HG03575 (cell line): ENCODE results near the gene SIAE.

Experiments used
- ATAC-seq: cut with Tn5 transposase; IDR thresholded peaks from one replicate; pipeline ENCODE4 v1.9.1; 2021; ENCODE audit not compliant: unreplicated experiment, insufficient number of reproducible peaks, low FRiP score; ENCODE audit errors: extremely low read depth

Gene SIAE

DNA sequence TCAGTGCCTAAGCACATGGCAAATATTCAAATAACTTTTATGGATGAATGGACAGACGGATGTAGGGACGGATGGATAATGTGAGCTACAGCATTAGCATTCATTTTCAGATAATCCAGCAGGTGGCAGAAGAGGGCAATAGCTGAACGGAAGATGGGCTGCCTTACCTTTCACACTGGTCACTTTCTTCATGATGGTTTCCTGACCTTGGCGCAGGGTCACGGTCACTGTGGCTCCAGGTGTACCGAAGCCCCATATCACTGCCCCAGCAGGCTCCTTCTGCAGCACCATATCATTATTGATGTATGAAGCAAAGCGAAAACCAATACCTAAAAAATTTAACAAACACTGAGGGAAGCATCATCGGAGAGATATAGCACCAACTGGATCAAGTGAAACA, 4.3 kb downstream of the SIAE start:
- no peak for ATAC-seq

DNA sequence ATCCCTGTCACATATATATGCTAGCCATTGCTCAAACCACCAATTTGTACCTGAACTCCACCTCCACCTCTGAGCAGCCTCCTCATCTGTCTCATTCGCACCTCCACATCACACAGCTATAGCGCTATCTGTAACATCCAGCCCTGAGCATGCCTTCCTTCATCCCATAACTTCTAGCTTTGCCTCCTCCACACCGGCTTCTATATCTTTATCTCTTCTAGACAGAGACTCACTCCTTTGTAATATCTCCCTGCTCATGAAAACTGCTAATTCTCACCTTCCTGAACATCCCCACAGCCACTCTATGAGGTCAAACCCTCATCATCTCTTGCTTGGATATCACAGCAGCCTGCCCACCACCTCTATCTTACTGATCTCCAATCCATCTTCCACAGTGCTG, 5.9 kb downstream of the SIAE start:
- no peak for ATAC-seq

GRCh38 chr11:124663861-124664260, 9.7 kb downstream of the SIAE start:
- ATAC-seq = no peak

DNA sequence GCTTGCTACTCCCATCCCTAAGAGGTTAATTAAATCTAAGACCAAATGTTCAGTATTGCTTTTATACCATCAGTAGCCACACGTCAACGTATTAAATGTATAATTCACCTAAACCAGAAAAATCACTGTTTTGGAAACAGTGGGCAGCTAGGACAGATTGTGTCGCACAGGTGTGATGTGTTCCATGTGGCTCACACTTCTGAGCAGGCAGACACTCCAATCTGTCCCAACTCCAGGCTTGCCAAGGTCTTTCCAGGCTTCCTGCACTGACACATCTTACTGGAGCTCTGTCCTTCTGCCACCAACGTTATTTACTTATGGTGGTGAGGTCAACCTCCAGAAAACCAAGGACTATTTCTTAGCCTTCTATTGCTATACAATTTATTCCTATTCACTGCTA, 11.4 kb downstream of the SIAE start:
- ATAC-seq = no peak

GRCh38 chr11:124661553-124661952, 12.0 kb downstream of the SIAE start:
- ATAC-seq = no peak

DNA sequence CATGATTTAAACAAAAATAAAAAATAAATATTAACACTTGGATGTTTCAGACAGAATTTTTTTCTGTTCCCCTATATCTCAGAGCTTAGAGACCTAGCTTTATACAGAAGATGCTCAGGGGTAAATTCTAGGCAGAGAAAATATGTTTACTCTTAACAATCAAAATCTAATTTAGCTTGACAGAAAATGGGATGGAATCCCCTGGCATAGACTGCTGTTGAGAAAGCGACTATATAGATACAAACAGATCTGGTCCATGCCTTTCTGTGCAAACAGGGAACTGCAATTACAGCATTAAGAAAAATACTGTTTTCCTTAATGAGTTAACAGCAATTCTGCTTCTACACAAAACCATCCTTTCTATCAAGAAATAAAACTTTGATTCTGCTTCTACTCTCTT, 14.6 kb downstream of the SIAE start:
- ATAC-seq = no peak

GRCh38 chr11:124658501-124658900, 15.0 kb downstream of the SIAE start:
- no peak for ATAC-seq

GRCh38 chr11:124657904-124658303, 15.6 kb downstream of the SIAE start:
- ATAC-seq = no peak

- no peak for ATAC-seq
Observed at GRCh38 chr11:124656774-124657630, 16.5 kb downstream of the SIAE start.

GRCh38 chr11:124648610-124649009, 24.9 kb downstream of the SIAE start:
- ATAC-seq = no peak

GRCh38 chr11:124646148-124646547, 27.4 kb downstream of the SIAE start:
- no peak for ATAC-seq

- no peak for ATAC-seq
Observed at GRCh38 chr11:124644426-124645280, 28.9 kb downstream of the SIAE start.

GRCh38 chr11:124643605-124644425, 29.7 kb downstream of the SIAE start:
- ATAC-seq = no peak

DNA sequence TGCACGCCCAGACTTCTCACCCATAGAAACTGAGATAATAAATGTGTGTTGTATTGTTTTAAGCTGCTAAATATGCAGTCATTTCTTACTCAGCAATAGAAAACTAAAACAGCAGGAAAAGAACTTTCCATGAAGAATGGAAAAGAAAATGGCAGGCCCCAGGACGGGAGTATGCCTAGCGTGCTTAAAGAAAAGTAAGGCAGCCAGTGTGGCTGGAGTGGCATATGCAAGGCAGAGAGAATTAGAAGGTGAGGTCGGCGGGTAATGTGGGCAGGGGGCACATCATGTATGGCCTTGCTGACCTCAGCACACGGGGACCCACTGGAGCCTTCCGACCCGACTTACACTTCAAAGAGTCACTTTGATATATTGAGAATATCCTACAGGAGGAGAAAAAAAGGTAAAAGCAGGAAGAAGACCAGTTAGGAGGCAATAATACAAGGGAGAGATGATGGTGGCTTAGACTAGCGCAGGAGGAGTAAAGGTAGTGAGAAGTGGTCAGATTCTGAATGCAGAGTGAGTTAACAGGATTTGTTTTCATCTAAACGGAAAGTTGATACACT, 30.4 kb downstream of the SIAE start:
- no peak for ATAC-seq

GRCh38 chr11:124642628-124643027, 30.9 kb downstream of the SIAE start:
- no peak for ATAC-seq

GRCh38 chr11:124640666-124641065, 32.9 kb downstream of the SIAE start:
- no peak for ATAC-seq

GRCh38 chr11:124639186-124639585, 34.4 kb downstream of the SIAE start:
- no peak for ATAC-seq

DNA sequence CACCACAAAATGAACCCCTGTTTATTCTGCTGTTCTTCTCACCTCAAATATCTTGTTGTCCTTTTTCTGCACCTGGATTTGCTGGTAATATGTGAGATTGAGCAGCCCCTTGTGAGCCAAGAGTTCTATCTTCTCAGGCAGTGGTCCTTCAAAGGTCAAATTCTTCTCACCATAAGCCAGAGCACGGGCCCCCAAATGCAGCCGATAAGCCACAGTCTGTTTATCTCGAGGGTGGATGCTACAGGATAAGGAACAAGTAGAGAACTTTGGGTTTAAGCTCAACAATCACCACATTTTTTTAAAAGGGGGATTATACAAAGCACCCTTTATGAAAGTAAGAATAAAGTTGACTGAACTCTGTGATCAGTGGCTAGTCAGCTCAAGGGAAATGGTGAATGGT, 35.0 kb downstream of the SIAE start:
- ATAC-seq = no peak

GRCh38 chr11:124635932-124636331, 37.6 kb downstream of the SIAE start:
- no peak for ATAC-seq
